PC-9 (cell line): ENCODE measurements around the gene TRANK1.

ENCODE experiments used
- CTCF ChIP-seq: fragments of 200-600 bp; sonication (generic); conservative IDR thresholded peaks from 2 replicates; pipeline ENCODE4 v1.6.1; 2017; ENCODE audit warnings: mixed run types, antibody characterized with exemption, mild to moderate bottlenecking, moderate library complexity
- EZH2 ChIP-seq: fragments of 200-600 bp; sonication (generic); IDR thresholded peaks from 2 replicates; pipeline ENCODE4 v1.8.0; 2017; ENCODE audit warnings: antibody characterized with exemption, low read depth

GRCh38 chr3:36813305-36813704 lies 131.5 kb downstream of the TRANK1 start:
- TF ChIP-seq CTCF (no peak), EZH2 (no peak)
